Osteoblast (primary cell): ENCODE results near the gene KIAA1217. TPM values are rescaled to one million over a fixed set of nuclear protein-coding genes. Genes with fewer than 3 reads are reported as not detected.

Experiments
- DNase-seq: peaks from one replicate; pipeline ENCODE4 v3.0.0; 2011; ENCODE audit warnings: low spot score, mixed read lengths; ENCODE audit not compliant: insufficient read length; ENCODE audit errors: missing footprints
- H2AFZ ChIP-seq: 2 replicates; pipeline ENCODE4 v1.6.0; 2011; ENCODE audit warnings: mild to moderate bottlenecking, low read length
- H3K27ac ChIP-seq: 2 replicates; pipeline ENCODE4 v1.5.1; 2011; ENCODE audit warnings: mild to moderate bottlenecking, low read depth, low read length, moderate library complexity
- H3K27me3 ChIP-seq: 2 replicates; pipeline ENCODE4 v1.6.0; 2012; ENCODE audit warnings: mild to moderate bottlenecking, control low read depth, inconsistent platforms, low read length, moderate library complexity; ENCODE audit not compliant: insufficient read depth
- H3K36me3 ChIP-seq: 2 replicates; pipeline ENCODE4 v1.5.1; 2011; ENCODE audit warnings: mild to moderate bottlenecking, low read length, control low read depth, moderate library complexity; ENCODE audit not compliant: insufficient read depth
- H3K4me1 ChIP-seq: 2 replicates; pipeline ENCODE4 v1.5.1; 2011; ENCODE audit warnings: mild to moderate bottlenecking, low read length, control low read depth, moderate library complexity; ENCODE audit not compliant: insufficient read depth
- H3K4me2 ChIP-seq: 2 replicates; pipeline ENCODE4 v1.6.0; 2011; ENCODE audit warnings: mild to moderate bottlenecking, low read length; ENCODE audit not compliant: insufficient read depth
- H3K4me3 ChIP-seq: fragments of 200-600 bp; sonication (generic); 3 replicates; pipeline ENCODE4 v1.5.1; 2012; ENCODE audit warnings: mild to moderate bottlenecking, low read length, inconsistent platforms; ENCODE audit not compliant: insufficient read depth
- H3K79me2 ChIP-seq: 2 replicates; pipeline ENCODE4 v1.6.0; 2012; ENCODE audit warnings: mild to moderate bottlenecking, low read length, control low read depth, inconsistent platforms; ENCODE audit not compliant: insufficient read depth
- H3K9me3 ChIP-seq: 2 replicates; pipeline ENCODE4 v1.5.1; 2011; ENCODE audit warnings: low read depth, low read length, control low read depth
- H4K20me1 ChIP-seq: 2 replicates; pipeline ENCODE4 v1.6.0; 2012; ENCODE audit warnings: mild to moderate bottlenecking, low read length, control low read depth; ENCODE audit not compliant: insufficient read depth
- total RNA-seq: library from RNA; depleted of rRNA; stranded (reverse); fragments of >200 nt; gene quantifications from 2 replicates; pipeline ENCODE4 v1.2.3, GENCODE V29; 2012
- TF ChIP-seq, protein P1 (sequence below): IDR thresholded peaks from 2 replicates; pipeline ENCODE4 v1.5.1; 2011; ENCODE audit warnings: mild to moderate bottlenecking, low read depth, low read length, moderate library complexity; ENCODE audit errors: extremely low read depth

Gene KIAA1217
- total RNA-seq, 1 donor = 51.0 TPM

DNA sequence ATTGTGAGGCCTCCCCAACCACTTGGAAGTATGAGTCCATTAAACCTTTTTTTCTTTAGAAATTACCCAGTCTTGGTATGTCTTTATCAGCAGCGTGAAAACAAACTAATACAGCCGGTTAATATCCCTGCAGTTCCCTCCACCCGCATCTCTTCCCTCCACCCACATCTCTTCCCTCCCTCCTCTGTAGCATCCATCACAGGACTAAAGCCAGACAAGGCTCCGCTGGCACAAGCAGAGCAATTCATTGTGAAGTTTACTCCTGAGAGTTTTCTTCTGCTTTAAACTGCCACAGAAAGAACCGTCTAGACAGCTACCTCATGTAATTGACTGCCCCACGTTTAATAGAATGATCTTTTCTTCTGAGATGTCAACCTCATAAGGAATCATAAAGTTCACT, 131.5 kb downstream of the KIAA1217 start:
- Histone ChIP-seq H3K4me1 (peaks cover 27% of the 10 kb centered on the region), H2AFZ (no peak overlapping the region), H3K27ac (no peak overlapping the region), H3K79me2 (no peaks in the 10 kb centered on the region), H3K4me3 (no peak overlapping the region), H3K9me3 (no peaks in the 10 kb centered on the region), H3K27me3 (no peaks in the 10 kb centered on the region), H3K36me3 (no peaks in the 10 kb centered on the region), H4K20me1 (no peaks in the 10 kb centered on the region), H3K4me2 (no peak overlapping the region)
- TF ChIP-seq, protein P1, sequence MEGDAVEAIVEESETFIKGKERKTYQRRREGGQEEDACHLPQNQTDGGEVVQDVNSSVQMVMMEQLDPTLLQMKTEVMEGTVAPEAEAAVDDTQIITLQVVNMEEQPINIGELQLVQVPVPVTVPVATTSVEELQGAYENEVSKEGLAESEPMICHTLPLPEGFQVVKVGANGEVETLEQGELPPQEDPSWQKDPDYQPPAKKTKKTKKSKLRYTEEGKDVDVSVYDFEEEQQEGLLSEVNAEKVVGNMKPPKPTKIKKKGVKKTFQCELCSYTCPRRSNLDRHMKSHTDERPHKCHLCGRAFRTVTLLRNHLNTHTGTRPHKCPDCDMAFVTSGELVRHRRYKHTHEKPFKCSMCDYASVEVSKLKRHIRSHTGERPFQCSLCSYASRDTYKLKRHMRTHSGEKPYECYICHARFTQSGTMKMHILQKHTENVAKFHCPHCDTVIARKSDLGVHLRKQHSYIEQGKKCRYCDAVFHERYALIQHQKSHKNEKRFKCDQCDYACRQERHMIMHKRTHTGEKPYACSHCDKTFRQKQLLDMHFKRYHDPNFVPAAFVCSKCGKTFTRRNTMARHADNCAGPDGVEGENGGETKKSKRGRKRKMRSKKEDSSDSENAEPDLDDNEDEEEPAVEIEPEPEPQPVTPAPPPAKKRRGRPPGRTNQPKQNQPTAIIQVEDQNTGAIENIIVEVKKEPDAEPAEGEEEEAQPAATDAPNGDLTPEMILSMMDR = no peak
- DNase-seq = no peak

DNA sequence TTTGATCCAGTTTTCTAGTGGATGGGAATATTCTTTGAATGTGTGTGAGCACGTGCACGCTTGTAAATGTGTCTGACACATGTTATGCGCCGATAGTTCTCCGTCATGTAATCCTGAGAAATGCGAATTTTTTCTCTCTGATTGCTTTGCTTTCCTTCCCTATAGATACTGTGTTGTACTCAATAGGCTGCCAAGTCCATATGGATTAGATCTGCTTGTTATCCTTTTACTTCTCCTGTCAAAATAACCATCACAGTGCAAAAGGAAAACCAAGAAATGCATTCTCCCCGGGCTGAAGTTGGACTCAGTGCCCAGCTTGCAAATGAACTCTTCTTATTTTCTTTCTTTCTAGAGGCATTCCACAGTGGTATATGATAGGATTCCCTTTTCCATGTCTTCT, 131.9 kb downstream of the KIAA1217 start:
- TF ChIP-seq, protein P1 = no peak
- Histone ChIP-seq H3K9me3 (no peaks in the 10 kb centered on the region), H3K4me2 (no peak overlapping the region), H3K36me3 (no peaks in the 10 kb centered on the region), H3K4me3 (no peak overlapping the region), H3K4me1 (peaks cover 27% of the 10 kb centered on the region), H2AFZ (no peak overlapping the region), H4K20me1 (no peaks in the 10 kb centered on the region), H3K27me3 (no peaks in the 10 kb centered on the region), H3K27ac (peak overlapping the region; percentile 15), H3K79me2 (no peaks in the 10 kb centered on the region)
- DNase-seq = no peak

DNA sequence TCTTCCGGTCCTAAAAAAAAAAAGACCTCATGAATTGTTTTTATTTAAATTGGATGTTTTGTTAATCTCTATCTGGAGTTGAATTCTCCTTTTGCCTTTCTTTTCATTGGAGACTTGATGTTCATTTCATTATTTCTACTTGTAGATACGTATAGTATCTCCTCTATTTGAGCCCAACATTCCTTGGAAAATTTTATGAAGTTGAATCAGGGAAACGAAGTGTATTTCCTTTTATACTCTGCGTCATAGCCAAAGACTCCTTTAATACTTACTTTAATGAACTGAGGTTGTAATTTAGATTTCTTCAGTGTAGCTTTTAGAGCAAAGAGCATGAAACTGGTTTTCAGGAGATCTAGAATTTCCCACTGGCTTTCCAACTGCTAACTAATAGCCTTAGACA, 132.4 kb downstream of the KIAA1217 start:
- TF ChIP-seq, protein P1 = no peak

DNA sequence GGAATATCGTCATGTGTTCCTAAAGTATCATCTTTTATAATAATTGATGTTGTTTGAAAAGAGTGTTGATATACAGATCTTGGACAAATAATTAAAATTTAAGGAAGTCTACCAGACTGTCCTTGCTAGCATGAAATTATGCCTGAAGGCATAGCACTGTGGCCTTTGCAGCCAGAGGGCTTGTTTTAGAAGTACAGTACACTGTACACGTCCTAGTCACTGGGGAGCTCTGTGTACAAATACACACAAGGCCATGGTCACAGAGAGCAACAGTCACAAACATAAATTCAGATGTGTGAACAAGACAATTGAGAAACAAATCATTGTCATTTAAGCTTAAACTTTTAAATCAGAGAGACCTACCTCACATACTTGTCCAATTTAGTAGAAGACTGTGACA, 133.0 kb downstream of the KIAA1217 start:
- H3K36me3 ChIP-seq = no peaks in the 10 kb centered on the region
- H3K27ac ChIP-seq = peak overlapping the region; percentile 30
- TF ChIP-seq, protein P1 = no peak
- H2AFZ ChIP-seq = no peak overlapping the region
- no peaks in the 10 kb centered on the region for H4K20me1 ChIP-seq
- no peak for DNase-seq
- no peak overlapping the region for H3K4me3 ChIP-seq
- peaks cover 27% of the 10 kb centered on the region for H3K4me1 ChIP-seq
- no peaks in the 10 kb centered on the region for H3K79me2 ChIP-seq
- no peaks in the 10 kb centered on the region for H3K27me3 ChIP-seq
- no peaks in the 10 kb centered on the region for H3K9me3 ChIP-seq
- no peak overlapping the region for H3K4me2 ChIP-seq

More for the DNA sequence above, 132.4 kb downstream of the KIAA1217 start:
- Histone ChIP-seq H2AFZ (no peak overlapping the region), H3K4me1 (peaks cover 27% of the 10 kb centered on the region), H3K36me3 (no peaks in the 10 kb centered on the region), H3K4me2 (peak overlapping the region; percentile 7), H3K27me3 (no peaks in the 10 kb centered on the region), H3K4me3 (no peak overlapping the region), H3K79me2 (no peaks in the 10 kb centered on the region), H3K27ac (peak overlapping the region; percentile 15), H4K20me1 (no peaks in the 10 kb centered on the region), H3K9me3 (no peaks in the 10 kb centered on the region)
- no peak for DNase-seq
